Motor neuron (in vitro differentiated cells): ENCODE measurements around the gene NOL6. TPM values are rescaled to one million over a fixed set of nuclear protein-coding genes. Genes with fewer than 3 reads are reported as not detected.
A peak's percentile ranks its signal among the peaks of the same experiment; 100 is the strongest.

Experiments used
- ATAC-seq, 8 experiments: fragments of 200-7000 bp; cut with Tn5 transposase; replicated peaks in 6 of 8; 2 replicates each; pipeline ENCODE4 v1.8.0; 2021; ENCODE audit warnings: mild to moderate bottlenecking in 8 of 8, moderate library complexity in 8 of 8
- H3K27ac ChIP-seq, 2 donors: fragments of 250-450 bp; sonication (Bioruptor Pico); 2 replicates each; pipeline ENCODE4 v1.9.0; 2021; ENCODE audit warnings: antibody characterized with exemption in 2 of 2, mild to moderate bottlenecking in 2 of 2, moderate library complexity in 1 of 2
- H3K4me1 ChIP-seq, 2 donors: fragments of 250-450 bp; sonication (Bioruptor Pico); replicated peaks in 1 of 2; 2 replicates each; pipeline ENCODE4 v1.6.1; 2021; ENCODE audit warnings: antibody characterized with exemption in 2 of 2, mild to moderate bottlenecking in 2 of 2, moderate library complexity in 1 of 2
- H3K4me3 ChIP-seq, 5 donors: fragments of 250-450 bp; sonication (Bioruptor Pico); 2 replicates each; pipeline ENCODE4 v1.9.0; 2021; ENCODE audit warnings: antibody characterized with exemption in 5 of 5, mild to moderate bottlenecking in 5 of 5, moderate library complexity in 4 of 5
- WGBS, 10 experiments: fragments of 450-650 bp; shearing (Covaris generic); methylation state at CpG; one replicate each; pipeline ENCODE4 v1.0.0; 2022; 5-methylcytosine and 5-hydroxymethylcytosine counted together
- in situ Hi-C, 9 experiments: fragments of 400-800 bp; cut with MboI; loops; one replicate each; pipeline ENCODE4 v1.15.0; 2021; ENCODE audit warnings: low sequenced_read_pairs in 9 of 9, low pct_unique_long_range_greater_than_20kb in 2 of 9; ENCODE audit not compliant: unreplicated experiment in 9 of 9
- total RNA-seq, 8 experiments: library from RNA; unstranded; fragments of 300-600 nt; gene quantifications; 2 replicates each; pipeline versions ENCODE4 v1.2.3 to v1.2.4, GENCODE V29; 2022

NOL6 gene
- total RNA-seq, 8 experiments from 2014 or later, result 15.5 to 55.1 (median 26.3) TPM

GRCh38 chr9:33443047-33443446 lies 30.7 kb downstream of the NOL6 start:
- ATAC-seq, result peak in 1 of 8 experiments; percentile 5
- no CpG with 5 or more reads among the region's 9 CpGs for whole genome bisulfite sequencing, 10 experiments
- Histone ChIP-seq H3K4me1 (peaks cover 0 to 6% of the 10 kb centered on the region in 2 donors), H3K4me3 (no peak overlapping the region), H3K27ac (no peak overlapping the region)
- in situ Hi-C loops, result no loop called here

- ATAC-seq, result no peak
- in situ Hi-C loops, result no loop called here
- peaks cover 0 to 4% of the 10 kb centered on the region in 2 donors for H3K4me1 ChIP-seq
- no peak overlapping the region for H3K4me3 ChIP-seq
- H3K27ac ChIP-seq, result no peak overlapping the region
- WGBS, 10 experiments, result 40 to 90% methylated on average over 1 to 4 of the region's 15 CpGs; no CpG with 5 or more reads in 8 of the 10 experiments
These were observed 31.6 kb downstream of the NOL6 start for GRCh38 chr9:33442125-33442524.

GRCh38 chr9:33440609-33441008 lies 33.1 kb downstream of the NOL6 start:
- ATAC-seq, result no peak
- H3K27ac ChIP-seq, result no peak overlapping the region
- H3K4me3 ChIP-seq, result no peak overlapping the region
- H3K4me1 ChIP-seq, result no peaks in the 10 kb centered on the region
- WGBS, 10 experiments, result 40 to 100% (median 73%) methylated on average over 1 of the region's 1 CpG; no CpG with 5 or more reads in 6 of the 10 experiments
- in situ Hi-C loops, result no loop called here

- WGBS, 10 experiments, result 67 to 100% (median 80%) methylated on average over 1 to 5 of the region's 7 CpGs; no CpG with 5 or more reads in 5 of the 10 experiments
- Histone ChIP-seq H3K4me1 (no peaks in the 10 kb centered on the region), H3K4me3 (no peak overlapping the region), H3K27ac (no peak overlapping the region)
- in situ Hi-C loops, result no loop called here
- ATAC-seq, result no peak
These were observed 33.5 kb downstream of the NOL6 start for GRCh38 chr9:33440204-33440603.

GRCh38 chr9:33439731-33440130 lies 34.0 kb downstream of the NOL6 start:
- no peak overlapping the region for H3K4me3 ChIP-seq
- WGBS, 10 experiments, result 4 to 94% (median 62%) methylated on average over 1 to 3 of the region's 6 CpGs; no CpG with 5 or more reads in 6 of the 10 experiments
- H3K27ac ChIP-seq, result no peak overlapping the region
- in situ Hi-C loops, result no loop called here
- ATAC-seq, result peak in 2 of 8 experiments; percentile 3 to 15
- no peaks in the 10 kb centered on the region for H3K4me1 ChIP-seq

GRCh38 chr9:33438926-33439680 lies 34.6 kb downstream of the NOL6 start:
- WGBS, 10 experiments, result 20 to 91% (median 67%) methylated on average over 1 to 3 of the region's 7 CpGs; no CpG with 5 or more reads in 2 of the 10 experiments
- in situ Hi-C loops, result no loop called here
- Histone ChIP-seq H3K4me1 (no peaks in the 10 kb centered on the region), H3K27ac (no peak overlapping the region), H3K4me3 (no peak overlapping the region)
- ATAC-seq, result no peak

GRCh38 chr9:33437898-33438297 lies 35.8 kb downstream of the NOL6 start:
- H3K4me3 ChIP-seq, result no peak overlapping the region

GRCh38 chr9:33437205-33437604 lies 36.5 kb downstream of the NOL6 start:
- ATAC-seq, result peak in 3 of 8 experiments; percentile 6 to 14 (median 8)
- WGBS, 10 experiments, result 50% methylated on average over 1 of the region's 2 CpGs; no CpG with 5 or more reads in 9 of the 10 experiments
- in situ Hi-C loops, result no loop called here
- Histone ChIP-seq H3K27ac (no peak overlapping the region), H3K4me3 (no peak overlapping the region), H3K4me1 (no peaks in the 10 kb centered on the region)

More at GRCh38 chr9:33437898-33438297, 35.8 kb downstream of the NOL6 start:
- H3K27ac ChIP-seq, result no peak overlapping the region
- no peak for ATAC-seq
- in situ Hi-C loops, result no loop called here
- WGBS, 10 experiments, result 75 to 100% (median 88%) methylated on average over 1 of the region's 1 CpG; no CpG with 5 or more reads in 5 of the 10 experiments
- no peaks in the 10 kb centered on the region for H3K4me1 ChIP-seq

- peak in 3 of 8 experiments; percentile 28 to 85 (median 55) for ATAC-seq
- 11 to 55% (median 40%) methylated on average over 1 to 5 of the region's 8 CpGs; no CpG with 5 or more reads in 7 of the 10 experiments for WGBS, 10 experiments
- in situ Hi-C loops, result no loop called here
- Histone ChIP-seq H3K4me1 (no peaks in the 10 kb centered on the region), H3K4me3 (no peak overlapping the region), H3K27ac (no peak overlapping the region)
These were observed 37.3 kb downstream of the NOL6 start for GRCh38 chr9:33436445-33436844.

GRCh38 chr9:33435821-33436277 lies 37.9 kb downstream of the NOL6 start:
- no peaks in the 10 kb centered on the region for H3K4me1 ChIP-seq
- H3K27ac ChIP-seq, result no peak overlapping the region
- in situ Hi-C loops, result no loop called here
- 0 to 82% (median 73%) methylated on average over 2 to 6 of the region's 8 CpGs; no CpG with 5 or more reads in 5 of the 10 experiments for WGBS, 10 experiments
- peak in 3 of 8 experiments; percentile 5 to 42 (median 18) for ATAC-seq
- no peak overlapping the region for H3K4me3 ChIP-seq

GRCh38 chr9:33434317-33435105 lies 39.2 kb downstream of the NOL6 start:
- H3K27ac ChIP-seq, result no peak overlapping the region
- no peaks in the 10 kb centered on the region for H3K4me1 ChIP-seq
- in situ Hi-C loops, result no loop called here
- 0 to 80% (median 66%) methylated on average over 1 to 4 of the region's 16 CpGs; no CpG with 5 or more reads in 5 of the 10 experiments for WGBS, 10 experiments
- ATAC-seq, result no peak
- no peak overlapping the region for H3K4me3 ChIP-seq

GRCh38 chr9:33433871-33434270 lies 39.9 kb downstream of the NOL6 start:
- ATAC-seq, result no peak
- WGBS, 10 experiments, result 20 to 90% (median 80%) methylated on average over 1 to 7 of the region's 8 CpGs; no CpG with 5 or more reads in 1 of the 10 experiments
- in situ Hi-C loops, result no loop called here
- Histone ChIP-seq H3K4me1 (no peaks in the 10 kb centered on the region), H3K4me3 (no peak overlapping the region), H3K27ac (no peak overlapping the region)

GRCh38 chr9:33431420-33431819 lies 42.3 kb downstream of the NOL6 start:
- Histone ChIP-seq H3K4me1 (no peaks in the 10 kb centered on the region), H3K27ac (no peak overlapping the region), H3K4me3 (no peak overlapping the region)
- WGBS, 10 experiments, result 13 to 100% (median 80%) methylated on average over 1 to 2 of the region's 2 CpGs; no CpG with 5 or more reads in 3 of the 10 experiments
- in situ Hi-C loops, result no loop called here
- ATAC-seq, result no peak
